Measurements from ENCODE around the gene MRGPRX2. TPM values are rescaled to one million over a fixed set of nuclear protein-coding genes. Genes with fewer than 3 reads are reported as not detected.

The MRGPRX2 gene
- total and polyA plus RNA-seq, 2 experiments from 2014 or later: not detected

DNA sequence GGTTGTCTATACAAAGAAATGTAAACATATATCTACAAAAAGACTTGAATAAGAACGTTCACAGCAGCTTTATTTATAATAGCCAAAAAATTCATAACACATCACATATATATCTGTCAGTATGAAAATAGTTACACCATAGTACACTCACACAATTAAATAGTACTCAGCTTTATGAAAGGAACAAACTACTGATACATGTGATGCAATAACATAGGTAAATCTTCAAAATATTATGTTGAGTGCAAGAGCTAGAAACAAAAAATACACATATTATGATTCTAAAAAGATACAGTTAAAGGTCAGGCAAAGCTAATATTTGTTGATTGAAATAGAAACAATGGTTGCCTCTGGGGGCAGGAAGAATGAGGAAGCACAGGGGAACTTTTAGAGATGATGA lies 6.6 kb downstream of the MRGPRX2 start (continued):
- no peak for TF ChIP-seq REST (IDR thresholded peaks at IDR 0.05; ENCODE audit: unreplicated experiment)
- TF ChIP-seq ZNF114 (CRISPR knock-in tag; IDR thresholded peaks at IDR 0.05): no peak
- TF ChIP-seq STAT1 (IDR thresholded peaks at IDR 0.05; ENCODE audit: unreplicated experiment): no peak
- TF ChIP-seq, protein P1, sequence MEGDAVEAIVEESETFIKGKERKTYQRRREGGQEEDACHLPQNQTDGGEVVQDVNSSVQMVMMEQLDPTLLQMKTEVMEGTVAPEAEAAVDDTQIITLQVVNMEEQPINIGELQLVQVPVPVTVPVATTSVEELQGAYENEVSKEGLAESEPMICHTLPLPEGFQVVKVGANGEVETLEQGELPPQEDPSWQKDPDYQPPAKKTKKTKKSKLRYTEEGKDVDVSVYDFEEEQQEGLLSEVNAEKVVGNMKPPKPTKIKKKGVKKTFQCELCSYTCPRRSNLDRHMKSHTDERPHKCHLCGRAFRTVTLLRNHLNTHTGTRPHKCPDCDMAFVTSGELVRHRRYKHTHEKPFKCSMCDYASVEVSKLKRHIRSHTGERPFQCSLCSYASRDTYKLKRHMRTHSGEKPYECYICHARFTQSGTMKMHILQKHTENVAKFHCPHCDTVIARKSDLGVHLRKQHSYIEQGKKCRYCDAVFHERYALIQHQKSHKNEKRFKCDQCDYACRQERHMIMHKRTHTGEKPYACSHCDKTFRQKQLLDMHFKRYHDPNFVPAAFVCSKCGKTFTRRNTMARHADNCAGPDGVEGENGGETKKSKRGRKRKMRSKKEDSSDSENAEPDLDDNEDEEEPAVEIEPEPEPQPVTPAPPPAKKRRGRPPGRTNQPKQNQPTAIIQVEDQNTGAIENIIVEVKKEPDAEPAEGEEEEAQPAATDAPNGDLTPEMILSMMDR (conservative IDR thresholded peaks at IDR 0.05; ENCODE audit: low read depth in 2 of 2): no peak
- no peak for TF ChIP-seq CREB1 (CRISPR knock-in tag; IDR thresholded peaks at IDR 0.05; ENCODE audit: low read depth)

GRCh38 chr11:19050281-19050680 lies 10.2 kb downstream of the MRGPRX2 start:
- Histone ChIP-seq H2AFZ (no peak overlapping the region), H4K20me1 (replicated peaks; ENCODE audit: insufficient read depth) (no peaks in the 10 kb centered on the region), H3K27me3 (ENCODE audit: insufficient read depth) (no peaks in the 10 kb centered on the region), H3K4me1 (ENCODE audit: insufficient read depth) (no peaks in the 10 kb centered on the region), H3K9me2 (ENCODE audit: insufficient read depth) (no peaks in the 10 kb centered on the region), H3K79me2 (replicated peaks; ENCODE audit: insufficient read depth) (no peaks in the 10 kb centered on the region), H3K4me3 (no peak overlapping the region), H3K27ac (ENCODE audit: low read depth) (no peak overlapping the region), H3K36me3 (ENCODE audit: insufficient read depth) (no peaks in the 10 kb centered on the region), H3F3A (replicated peaks; ENCODE audit: low read depth) (no peaks in the 10 kb centered on the region), H3K4me2 (no peak overlapping the region)
- Mint-ChIP-seq H3K27ac (no peak overlapping the region), H3K36me3 (ENCODE audit: low read depth) (no peaks in the 10 kb centered on the region; the same call in 2 of the 3 replicates), H3K4me3 (no peak overlapping the region), H3K4me1 (peaks cover 3% of the 10 kb centered on the region; the same call in 2 of the 3 replicates), H3K9me3 (peaks cover 6% of the 10 kb centered on the region), H3K27me3 (ENCODE audit: insufficient read depth, low read depth, poor library complexity) (peaks cover 2% of the 10 kb centered on the region)
- ATAC-seq (no peak), DNase-seq (ENCODE audit: low spot score) (no peak)
- TF ChIP-seq STAT1 (IDR thresholded peaks at IDR 0.05; ENCODE audit: unreplicated experiment): no peak
- TF ChIP-seq ZNF331 (CRISPR knock-in tag; IDR thresholded peaks at IDR 0.05; ENCODE audit: low read depth): no peak
- TF ChIP-seq JUNB (IDR thresholded peaks at IDR 0.05; ENCODE audit: unreplicated experiment): no peak
- TF ChIP-seq ETS1 (IDR thresholded peaks at IDR 0.05): no peak
- TF ChIP-seq EZH2phosphoT487 (IDR thresholded peaks at IDR 0.05; ENCODE audit: unreplicated experiment): no peak
- no peak for TF ChIP-seq ZNF462 (CRISPR knock-in tag; IDR thresholded peaks at IDR 0.05)
- TF ChIP-seq NANOG (IDR thresholded peaks at IDR 0.05; ENCODE audit: borderline replicate concordance): no peak
